ENCODE measurements around the gene HNRNPA0. TPM values are rescaled to one million over a fixed set of nuclear protein-coding genes. Genes with fewer than 3 reads are reported as not detected.

Gene HNRNPA0
- total RNA-seq, 1 donor from 2014 or later = 29.4 TPM

DNA sequence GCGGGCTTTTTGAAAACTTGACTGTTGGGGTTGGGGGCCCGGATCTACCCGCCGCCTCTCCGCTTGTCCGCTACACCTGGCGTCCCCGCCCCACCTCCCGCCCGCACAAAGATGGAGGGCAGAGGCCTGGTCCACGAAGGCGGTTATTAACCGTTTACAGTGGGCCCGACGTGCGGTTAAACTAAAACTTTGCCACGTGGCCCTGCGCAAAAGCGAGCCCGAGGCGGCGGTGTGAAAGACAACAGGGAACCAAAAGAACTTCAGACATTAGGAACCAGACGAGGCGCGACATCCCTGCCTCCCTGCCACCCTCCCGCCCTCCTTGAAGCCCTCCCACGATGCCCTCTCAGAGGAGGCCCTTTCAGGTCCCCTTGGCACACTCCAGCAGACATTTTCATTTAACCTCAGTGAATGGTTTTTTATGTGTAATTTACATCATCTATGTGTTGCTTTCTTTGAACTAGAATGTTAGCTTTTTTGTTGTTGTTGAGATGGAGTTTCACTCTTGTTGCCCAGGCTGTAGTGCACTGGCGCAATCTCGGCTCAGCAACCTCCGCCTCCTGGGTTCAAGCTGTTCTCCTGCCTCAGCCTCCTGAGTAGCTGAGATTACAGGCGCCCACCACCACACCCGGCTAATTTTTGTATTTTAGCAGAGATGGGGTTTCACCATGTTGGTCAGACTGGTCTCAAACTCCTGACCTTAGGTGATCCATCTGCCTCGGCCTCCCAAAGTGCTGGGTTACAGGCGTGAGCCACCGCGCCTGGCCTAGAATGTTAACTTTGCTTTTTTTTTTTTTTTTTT lies 999 bp upstream of the HNRNPA0 start:
- DNase-seq (ENCODE audit: low spot score) = no peak

DNA sequence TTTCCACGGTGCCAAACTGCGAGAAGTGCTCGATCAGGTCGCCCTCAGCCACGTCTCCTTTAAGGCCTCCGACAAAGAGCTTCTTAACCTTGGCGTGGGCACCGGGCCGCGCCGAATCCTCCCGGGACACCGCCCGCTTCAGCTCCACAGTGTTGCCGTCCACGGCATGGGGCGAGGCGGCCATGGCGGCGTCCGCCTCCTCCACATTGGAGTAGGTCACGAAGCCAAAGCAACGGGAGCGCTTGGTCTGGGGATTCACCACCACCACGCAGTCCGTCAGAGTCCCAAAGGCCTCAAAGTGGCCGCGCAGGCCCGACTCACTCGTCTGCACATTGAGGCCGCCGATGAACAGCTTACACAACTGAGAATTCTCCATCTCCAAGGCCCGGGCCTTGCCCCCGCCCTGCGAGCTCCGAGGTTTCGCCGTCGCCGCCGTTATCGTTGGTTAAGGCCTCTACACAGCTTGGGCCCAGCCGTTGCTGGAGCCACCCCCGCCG lies 424 bp downstream of the HNRNPA0 start:
- DNase-seq (ENCODE audit: low spot score) = no peak

- DNase-seq (ENCODE audit: low spot score) = peak; percentile 24
Measured at GRCh38 chr5:137752905-137753690, 1.1 kb downstream of the HNRNPA0 start.

- no peak for DNase-seq (ENCODE audit: low spot score)
Measured at GRCh38 chr5:137751869-137752491, 2.2 kb downstream of the HNRNPA0 start.

- no peak for DNase-seq (ENCODE audit: low spot score)
Measured at GRCh38 chr5:137750436-137750835, 3.7 kb downstream of the HNRNPA0 start.

GRCh38 chr5:137747848-137748247 lies 6.3 kb downstream of the HNRNPA0 start:
- no peak for DNase-seq (ENCODE audit: low spot score)

DNA sequence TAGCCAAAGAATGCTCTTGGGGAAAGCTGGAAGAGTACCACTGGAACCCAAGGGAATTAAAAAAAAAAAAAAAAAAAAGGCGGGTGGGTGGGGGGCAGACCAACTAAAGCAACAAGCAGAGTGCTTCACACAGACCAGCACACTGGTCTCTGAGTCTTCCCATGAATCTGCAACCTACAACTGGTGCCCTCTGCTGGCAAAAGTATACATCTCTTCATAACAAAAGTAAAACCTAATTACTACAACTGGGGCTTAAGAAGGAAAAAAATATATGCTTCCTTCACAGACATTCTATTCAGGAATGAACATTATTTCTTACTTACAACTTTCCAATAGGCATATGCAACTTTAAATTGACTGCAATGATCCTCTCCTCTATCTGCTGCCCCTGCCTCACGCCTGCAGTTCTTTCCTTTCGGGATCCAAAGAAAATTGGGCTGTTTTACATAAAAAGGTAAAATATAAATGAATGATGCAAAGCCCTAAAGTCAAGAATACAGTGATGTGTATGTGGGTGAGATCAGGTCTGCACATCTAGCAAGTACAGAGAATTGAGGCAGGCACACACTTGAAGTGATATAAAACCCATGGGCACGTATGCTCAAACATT lies 11.0 kb downstream of the HNRNPA0 start:
- peak; percentile 66 for DNase-seq (ENCODE audit: low spot score)

GRCh38 chr5:137741718-137742117 lies 12.4 kb downstream of the HNRNPA0 start:
- peak; percentile 27 for DNase-seq (ENCODE audit: low spot score)

DNA sequence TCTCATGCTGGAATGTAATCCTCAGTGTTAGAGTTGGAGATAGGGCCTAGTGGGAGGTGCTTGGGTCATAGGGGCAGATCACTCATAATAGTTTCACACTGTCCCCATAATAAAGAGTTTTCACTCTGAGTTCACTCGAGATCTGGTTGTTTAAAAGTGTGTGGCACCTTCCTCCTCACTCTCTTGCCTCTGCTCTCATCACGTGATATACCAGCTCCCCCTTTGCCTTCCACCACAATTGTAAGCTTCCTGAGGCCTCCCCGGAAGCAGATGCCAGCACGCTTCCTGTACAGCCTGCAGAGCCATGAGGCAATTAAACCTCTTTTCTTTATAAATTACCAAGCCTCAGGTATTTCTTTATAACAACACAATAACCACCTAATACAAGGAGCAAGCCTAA lies 14.4 kb downstream of the HNRNPA0 start:
- no peak for DNase-seq (ENCODE audit: low spot score)

DNA sequence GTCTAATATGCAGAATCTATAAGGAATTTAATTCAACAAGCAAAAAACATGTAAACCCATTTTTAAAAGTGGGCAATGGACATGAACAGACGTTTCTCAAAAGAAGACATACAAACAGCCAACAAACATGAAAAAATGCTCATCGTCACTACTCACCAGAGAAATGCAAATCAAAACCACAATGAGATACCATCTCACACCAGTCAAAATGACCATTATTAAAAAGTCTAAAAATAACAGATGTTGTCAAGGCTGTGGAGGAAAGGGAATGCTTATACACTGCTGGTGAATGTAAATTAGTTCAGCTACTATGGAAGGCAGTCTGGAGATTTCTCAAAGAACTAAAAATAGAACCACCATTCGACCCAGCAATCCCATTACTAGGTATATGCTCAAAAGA lies 15.2 kb downstream of the HNRNPA0 start:
- DNase-seq (ENCODE audit: low spot score) = no peak

DNA sequence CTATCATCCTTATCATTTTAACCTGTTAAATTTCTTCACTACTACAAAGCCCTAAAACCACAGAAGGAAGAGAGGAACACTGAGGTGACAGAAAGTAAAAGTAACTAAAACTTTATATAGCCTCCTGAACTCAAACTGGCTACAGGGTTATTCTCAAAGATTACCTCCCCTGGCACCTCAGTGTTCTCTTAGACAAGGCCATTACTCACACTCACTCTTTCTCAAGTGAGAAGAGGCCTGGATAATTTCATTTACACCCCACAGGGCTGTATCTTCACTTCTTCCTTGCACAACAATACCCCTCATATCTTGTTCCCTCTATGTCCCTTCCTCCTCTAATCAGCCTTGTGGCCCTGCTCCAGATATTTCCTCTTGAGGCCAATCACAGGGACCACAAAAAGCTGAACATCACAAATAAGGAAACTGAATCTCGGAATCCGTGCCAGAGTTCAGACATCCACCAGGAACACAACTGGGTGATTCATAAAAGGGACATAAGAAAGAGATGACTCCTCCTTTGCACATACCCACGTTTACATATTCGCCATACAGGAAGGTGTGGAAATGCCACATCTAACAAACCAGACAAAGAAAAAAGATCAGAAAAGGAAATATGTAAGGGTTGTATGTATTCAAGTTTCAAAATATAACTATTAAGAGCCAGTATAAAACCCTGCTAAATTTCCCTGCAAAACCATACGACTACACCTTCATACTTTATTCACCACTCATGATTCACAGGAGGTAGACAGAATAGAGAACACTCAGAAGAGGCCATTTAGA lies 16.6 kb downstream of the HNRNPA0 start:
- peak; percentile 63 for DNase-seq (ENCODE audit: low spot score)

DNA sequence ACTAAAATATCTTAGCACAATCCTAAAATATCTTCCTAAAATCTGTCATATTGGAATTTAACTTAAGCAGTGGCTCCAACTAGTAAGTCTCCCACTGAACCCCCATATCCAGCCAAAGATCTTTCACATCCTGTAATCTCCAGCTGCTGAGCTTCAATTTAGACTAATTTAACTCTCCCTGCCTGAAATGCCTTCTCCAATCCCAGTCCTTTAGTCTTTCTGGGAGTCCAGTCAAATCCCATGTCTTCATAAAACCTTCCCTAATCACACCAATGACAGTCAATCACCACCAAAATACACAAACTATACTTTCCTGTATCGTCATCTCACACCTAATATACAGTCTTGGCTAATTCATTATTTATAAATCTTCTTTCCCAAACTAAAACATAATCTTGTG lies 17.7 kb downstream of the HNRNPA0 start:
- DNase-seq (ENCODE audit: low spot score) = no peak

DNA sequence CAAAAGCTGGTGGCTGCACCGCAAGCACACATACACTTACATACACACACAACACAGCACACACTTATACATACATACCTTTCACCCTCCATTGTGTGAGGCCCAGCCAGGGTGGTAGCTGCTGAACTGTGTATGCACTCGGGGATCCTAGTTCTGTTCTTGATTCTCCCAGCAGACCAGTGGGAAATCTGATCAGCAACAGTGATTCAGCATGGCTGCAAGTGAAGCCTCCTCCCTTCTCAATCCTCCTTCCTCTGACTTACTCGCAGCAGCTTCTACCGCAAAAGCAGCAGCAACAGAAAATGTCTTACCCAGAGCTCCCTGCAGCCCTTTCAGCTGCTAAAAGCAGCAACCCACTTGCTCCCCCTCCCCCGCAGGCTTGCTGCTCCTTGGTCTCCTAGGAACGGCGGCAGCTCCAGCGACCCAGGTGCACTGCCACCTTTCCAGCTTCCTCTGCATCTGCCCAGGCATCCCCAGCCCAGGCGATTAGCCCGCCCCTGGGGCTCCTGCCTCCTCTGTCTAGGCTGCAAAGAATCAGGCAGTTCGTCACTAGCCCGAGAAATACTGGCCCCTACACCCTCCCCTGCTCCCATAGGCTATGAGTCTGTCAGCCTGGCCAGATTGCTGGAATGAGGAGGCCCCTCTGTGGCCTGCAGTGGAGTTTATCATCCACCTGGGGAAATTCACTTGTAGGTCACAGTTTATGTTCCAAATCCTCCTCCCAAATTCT lies 18.4 kb downstream of the HNRNPA0 start, which contains the start of gene KLHL3:
KLHL3 (minus strand) TSS at position 535 of the 730 bp plus-strand sequence; CDS start at position 92, 443 bp downstream.
- DNase-seq (ENCODE audit: low spot score) = peak; percentile 38

DNA sequence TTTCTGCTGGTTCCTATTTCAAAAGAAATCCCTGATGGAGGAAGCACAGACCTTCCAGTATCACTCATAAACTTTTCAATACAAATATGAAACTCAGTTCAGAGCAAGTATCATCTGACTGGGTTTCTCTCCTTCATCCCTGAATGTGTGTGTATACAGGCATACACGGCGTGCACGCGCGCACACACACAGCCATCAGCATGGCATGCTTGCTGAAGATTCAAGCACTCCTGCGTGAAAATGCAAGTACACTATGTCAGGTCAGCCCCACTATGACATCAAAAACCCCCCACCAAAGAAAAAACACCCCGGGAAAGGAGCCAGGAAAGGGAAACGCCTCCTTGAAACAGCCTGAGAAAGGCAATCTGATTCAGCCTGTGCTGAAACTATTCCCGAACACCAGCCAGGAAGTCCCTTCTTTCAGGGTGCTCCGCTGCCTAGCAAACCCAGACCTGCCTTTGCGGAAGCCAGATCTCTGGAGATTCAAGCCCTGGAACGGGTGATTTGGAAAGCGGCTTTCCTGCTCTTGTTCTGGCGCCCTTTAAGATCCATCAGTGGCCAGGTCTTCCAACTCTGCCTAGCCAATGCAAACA lies 19.1 kb downstream of the HNRNPA0 start:
- DNase-seq (ENCODE audit: low spot score) = peak; percentile 29

DNA sequence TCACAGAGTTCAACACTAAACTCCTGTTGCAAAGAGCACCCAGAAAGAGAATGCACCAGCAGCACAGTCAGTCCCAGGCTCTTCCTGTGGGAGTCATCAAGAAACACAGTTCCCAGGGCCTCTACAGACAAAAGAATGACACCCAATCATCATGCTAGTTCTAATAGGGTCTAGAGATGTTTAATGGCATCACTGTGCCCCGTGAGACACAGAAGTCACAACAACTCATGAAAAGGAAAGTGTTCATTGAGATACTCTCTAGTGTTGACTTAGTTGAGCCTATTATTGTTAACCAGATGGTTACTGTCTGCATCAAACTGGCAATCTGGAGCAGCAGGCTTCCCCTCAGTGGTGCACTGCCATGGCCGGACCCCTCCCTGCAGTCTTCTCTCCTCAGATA lies 19.8 kb downstream of the HNRNPA0 start:
- DNase-seq (ENCODE audit: low spot score) = no peak

DNA sequence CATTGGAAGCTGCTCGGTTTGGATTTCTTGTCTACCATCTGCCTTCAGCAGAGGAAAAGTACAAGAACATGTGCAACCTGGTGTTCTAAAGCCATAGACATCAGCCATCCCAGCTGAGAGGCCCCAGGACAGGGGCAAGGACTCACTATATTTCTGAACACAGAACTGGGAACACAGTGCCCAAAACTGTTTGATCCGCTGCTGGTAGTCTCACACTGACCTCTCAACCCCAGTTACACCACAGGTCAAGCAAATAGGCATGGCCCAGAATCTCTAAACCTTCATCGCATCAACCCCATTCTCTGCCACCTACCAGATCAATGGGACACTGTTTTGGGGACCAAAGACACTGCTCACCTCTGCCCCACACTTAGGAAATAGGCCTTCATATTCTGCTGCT lies 20.2 kb downstream of the HNRNPA0 start:
- DNase-seq (ENCODE audit: low spot score) = no peak

- DNase-seq (ENCODE audit: low spot score) = no peak
Measured at GRCh38 chr5:137733006-137733405, 21.2 kb downstream of the HNRNPA0 start.

- no peak for DNase-seq (ENCODE audit: low spot score)
Measured at GRCh38 chr5:137731176-137731575, 23.0 kb downstream of the HNRNPA0 start.

- DNase-seq (ENCODE audit: low spot score) = no peak
Measured at GRCh38 chr5:137730336-137730735, 23.8 kb downstream of the HNRNPA0 start.

GRCh38 chr5:137728048-137728447 lies 26.1 kb downstream of the HNRNPA0 start:
- no peak for DNase-seq (ENCODE audit: low spot score)
